COR-L47 (cell line): Measurements from ENCODE around the gene KNCN.
A peak's percentile ranks its signal among the peaks of the same experiment; 100 is the strongest.

Source experiments
- DNase-seq: peaks from one replicate; lab custom pipeline; 2025; lab: John Stamatoyannopoulos, UW

Gene KNCN

DNA sequence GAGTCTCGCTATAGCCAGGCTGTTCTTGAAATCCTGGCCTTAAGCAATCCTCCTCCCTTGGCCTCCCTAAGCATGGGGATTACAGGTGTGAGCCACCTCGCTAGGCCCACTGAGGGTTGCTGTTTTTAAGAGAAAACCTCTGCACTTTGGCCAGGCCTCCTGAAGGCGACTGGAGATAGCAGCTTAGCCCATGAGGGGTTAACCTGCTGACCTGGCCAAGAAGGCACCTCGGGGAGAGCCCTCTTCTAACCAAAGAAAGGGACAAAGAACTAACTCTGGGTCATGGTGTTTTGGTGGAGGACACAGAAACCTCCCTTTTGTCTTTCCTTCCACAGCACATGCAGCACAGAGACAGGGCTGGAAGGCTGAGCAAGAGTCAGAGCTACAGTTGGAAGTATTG lies 17.7 kb upstream of the KNCN start:
- DNase-seq, result no peak

DNA sequence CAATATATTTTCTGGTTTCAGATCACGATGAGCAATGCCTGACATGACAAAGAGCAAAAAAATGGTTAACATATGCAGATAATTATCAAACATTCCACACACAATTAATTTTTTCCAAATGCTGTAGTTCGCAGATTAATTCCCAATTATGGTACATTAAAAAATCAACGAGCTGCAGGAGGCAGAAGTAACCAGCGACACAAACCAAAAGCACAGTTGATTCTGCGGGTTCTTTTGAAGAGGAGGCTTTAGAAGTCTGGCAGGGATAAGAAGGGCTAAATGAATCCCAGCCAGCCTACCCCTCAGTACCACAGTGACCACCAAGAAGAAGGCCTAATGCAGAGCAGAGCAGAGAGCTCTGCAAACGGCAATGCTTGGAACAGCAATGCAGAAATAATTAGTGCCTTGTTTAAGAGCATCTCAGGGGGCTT lies 17.0 kb upstream of the KNCN start:
- no peak for DNase-seq

DNA sequence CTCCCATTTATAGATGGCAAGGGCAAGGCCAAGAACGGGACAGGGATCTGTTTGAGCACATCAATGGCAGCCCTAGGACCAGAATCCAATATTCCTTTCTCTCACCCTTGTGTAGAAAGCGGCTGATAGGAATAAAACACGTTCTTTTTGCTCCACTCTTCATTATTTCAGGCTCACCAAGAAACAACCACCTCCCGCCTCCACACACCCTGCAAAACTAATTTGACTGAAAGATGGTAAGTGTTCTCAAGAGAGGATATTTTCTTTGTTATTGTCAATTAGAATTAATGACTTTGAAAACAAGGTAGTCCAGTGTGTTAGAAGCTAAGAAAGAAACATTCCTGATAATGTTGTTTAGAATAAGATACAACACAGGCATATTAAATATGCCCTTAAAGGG lies 11.9 kb upstream of the KNCN start:
- DNase-seq, result no peak

DNA sequence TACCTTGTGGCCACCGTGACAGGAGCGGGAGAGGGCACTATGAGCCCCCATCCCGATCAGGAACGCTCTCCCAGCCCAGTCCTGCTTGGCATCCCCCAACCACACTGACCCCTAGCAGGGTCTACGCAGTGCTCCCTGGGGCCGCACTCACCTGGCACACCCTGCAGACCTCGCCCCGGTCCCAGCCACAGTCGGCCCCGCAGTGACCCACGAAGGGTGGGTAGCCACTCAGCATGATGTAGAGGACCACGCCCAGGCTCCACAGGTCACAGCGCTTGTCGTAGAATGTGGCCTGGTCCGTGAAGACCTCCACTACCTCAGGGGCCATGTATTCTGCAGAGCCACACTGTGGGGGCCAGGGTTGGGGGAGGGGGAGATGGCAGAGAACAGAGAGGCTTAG lies 11.1 kb upstream of the KNCN start:
- no peak for DNase-seq

DNA sequence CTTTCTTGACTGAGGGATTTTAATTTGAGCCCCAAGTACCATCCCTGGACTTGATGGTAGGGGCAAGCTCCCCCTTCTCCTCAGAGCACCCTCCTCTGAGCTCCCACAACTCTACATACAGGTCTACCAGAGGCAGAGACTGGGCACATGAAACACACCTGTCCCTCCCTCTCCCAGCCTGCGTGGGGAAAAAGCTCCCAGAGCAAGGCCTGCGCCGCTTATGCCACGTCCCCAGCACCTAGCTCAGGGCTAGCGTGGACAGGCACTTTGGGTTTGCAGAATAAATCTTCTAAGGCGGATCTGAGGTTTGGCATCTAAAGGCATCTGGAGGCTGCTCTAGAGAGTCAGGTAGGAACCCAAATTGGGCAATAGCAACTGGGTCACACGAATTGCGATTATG lies 7.5 kb upstream of the KNCN start:
- no peak for DNase-seq

DNA sequence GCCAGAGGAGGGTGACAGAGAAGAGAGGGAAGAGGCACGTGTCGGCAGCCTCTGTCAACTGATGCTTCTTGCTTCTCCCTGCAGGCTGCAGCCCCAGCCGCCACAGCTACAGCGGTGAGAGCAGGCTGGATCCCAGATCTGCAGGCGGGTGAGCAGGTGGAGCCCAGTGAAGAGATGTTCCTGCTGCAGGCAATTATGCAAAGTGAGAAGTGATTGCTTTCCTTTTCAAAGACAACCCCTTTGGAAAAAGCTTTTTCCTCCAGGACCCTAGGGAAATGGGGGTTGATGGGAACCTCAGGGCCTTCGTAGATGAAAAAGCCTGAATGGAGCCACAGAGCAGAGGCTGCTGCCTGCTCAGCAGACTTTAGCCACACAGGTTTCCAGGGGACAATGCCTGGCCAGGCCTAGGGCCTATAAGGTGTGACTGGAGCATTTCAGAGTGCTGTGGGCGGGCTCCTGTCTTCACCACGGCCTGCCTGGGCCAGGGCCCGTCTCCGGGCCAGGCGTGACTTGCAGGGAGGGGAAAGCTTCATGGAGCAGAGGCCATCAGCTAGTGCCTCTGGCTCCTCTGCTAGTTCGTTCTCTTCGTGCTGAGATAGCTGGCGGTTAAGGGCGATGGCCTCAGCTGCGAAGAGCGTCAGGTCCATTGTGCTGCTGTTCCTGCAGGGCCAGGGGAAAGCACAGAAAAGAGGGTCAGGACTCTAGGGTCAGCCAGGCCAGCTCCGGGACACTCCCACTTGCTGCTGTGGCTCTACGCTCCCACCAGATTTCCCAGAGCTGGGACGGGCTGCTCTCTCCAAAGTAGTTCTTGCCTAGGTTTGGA lies 6.9 kb upstream of the KNCN start:
- DNase-seq, result no peak

DNA sequence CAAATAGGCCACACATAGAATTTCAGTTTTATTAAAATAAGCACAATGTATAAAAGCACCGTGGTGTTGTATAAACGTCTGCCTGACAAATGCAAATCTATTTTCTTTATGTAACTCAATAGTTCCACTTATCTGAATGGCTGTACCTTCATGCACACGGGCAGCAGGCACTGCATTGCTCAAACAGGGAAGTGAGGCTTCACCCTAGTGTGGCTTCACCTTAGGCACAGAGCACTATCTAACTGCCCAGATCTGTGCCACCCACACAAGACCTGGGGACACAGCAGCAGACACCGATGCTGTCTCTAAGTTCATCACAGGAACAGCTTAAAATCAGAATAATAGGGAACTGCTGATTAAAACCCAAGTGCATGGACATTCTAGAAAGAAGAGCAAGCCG lies 6.0 kb upstream of the KNCN start:
- DNase-seq, result no peak

DNA sequence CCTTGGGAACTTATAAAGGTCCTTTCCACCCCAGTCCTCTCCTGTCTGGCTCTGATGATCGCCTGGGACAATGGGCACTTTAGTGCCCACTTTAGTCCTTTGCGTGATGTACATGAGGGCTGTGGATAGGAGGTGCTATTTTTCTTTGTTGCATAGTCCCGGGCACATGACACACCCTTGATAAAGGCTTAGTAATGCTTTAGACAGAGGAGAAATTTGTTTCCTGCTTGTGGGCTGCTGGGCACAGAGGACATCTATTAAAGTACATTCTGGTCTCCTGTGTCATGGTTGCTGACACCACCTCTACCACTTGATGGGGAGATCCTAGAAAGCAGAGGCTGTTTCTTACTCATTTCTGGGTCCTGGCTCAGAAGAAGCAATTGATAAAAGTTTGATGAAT lies 5.4 kb upstream of the KNCN start:
- no peak for DNase-seq

DNA sequence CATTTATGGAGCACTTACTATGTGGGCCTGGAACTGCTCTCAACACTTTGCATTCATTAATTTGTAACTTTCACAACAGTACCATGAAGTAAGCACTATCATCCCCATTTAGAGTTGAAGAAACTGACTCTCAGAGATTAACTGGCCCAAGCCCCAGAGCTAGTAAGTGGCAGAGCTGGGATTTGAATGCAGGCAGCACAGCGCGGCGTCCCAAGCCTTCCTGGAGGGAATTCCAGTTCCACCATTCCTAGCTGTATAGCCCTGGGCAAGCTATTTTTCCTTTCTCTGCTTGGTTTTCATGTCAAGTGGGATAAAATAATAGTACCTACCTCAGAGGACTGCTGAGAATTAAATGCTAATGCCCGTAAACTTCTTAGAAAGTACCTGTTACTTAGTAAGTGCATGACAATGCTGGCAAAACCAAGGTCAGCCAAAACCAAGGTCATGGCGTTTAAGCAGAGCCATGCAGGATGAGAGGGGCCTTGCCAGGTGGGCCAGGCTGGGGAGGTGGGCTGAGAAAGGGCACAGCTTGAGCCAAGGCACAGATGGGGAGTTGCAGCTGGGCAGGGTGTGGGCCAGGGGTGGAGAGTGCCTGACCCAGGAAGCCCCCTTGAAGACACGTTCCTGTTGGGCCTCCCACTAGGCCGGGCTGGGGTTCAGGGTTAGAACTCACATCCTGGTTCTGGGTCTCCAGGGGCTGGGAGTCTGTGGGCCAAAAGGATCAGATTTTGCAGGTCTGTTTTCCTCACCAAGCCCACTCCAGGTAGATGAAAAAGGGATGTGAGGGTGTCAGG lies 4.6 kb upstream of the KNCN start:
- DNase-seq, result no peak

DNA sequence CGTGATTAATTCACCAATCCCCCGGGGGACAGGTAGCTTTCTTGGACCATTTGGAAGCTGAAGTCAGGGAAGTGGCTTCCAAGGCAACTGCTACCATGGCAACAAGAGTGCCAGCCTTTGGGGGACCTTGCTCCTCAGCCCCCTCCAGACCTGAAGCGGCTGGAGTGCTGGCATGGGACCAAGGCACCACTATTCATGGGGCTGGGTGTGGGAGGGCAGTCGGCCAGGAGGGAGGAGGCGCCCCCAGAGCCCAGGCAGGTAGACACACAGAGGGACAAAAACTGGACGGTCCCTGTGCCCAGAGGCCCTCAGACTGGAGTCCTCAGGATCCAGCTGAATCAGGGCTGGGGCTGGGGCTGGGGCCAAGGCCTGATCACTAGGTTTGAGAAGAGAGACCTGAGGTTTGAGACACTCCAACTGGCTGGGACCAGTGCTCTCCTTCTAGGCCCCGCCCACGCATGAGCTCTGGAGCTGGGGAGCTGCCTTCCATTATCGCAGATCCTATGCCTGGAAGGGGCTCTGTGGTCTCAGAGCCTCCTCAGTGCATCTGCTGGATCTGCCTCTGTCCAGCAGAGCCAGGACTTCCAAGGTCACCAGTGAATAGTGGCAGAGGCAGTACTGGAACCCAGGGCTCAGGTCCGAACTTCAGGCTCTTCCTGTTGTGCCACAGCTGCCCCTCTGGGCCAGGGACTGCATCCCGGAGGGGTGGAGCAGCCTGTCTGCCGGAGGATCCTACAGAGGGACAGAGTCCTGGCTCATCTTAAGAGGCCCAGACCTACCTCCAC lies 3.3 kb upstream of the KNCN start:
- peak; percentile 59 for DNase-seq

DNA sequence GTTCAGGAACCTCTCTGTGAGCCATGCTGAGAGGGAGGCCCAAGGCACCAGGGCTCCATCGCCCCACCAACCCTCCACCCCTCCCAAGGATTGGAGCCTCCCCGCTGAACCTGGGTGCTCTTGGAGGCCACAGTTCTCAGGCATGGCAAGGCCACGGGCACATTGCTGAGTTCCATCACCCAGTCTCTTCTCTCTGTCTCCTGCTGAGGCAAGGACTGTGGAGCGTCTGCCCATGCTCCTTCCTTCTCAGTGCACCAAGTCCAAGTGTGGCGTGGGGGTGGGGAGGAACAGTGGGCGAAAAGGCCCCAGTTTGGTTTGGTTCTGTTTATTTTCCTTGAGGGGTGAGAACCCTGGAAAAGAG lies 2.8 kb upstream of the KNCN start:
- DNase-seq, result no peak

DNA sequence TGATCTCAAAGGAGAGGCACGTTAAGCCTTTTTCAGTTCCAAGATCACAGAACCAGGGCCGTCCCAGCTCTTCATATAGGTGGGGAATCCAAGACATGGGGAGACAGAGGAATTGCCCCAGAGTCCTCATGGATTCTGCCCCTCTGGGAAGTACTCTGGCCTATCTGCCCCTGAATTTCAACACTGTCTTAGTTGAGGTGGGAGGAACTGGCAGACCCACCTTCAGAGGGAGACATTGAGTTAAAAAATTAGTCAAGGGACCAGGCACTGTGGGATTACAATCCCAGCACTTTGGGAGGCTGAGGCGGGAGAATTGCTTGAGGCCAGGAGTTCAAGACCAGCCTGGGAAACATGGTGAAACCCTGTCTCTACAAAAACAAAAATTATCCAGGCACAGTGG lies 2.1 kb upstream of the KNCN start:
- DNase-seq, result no peak

DNA sequence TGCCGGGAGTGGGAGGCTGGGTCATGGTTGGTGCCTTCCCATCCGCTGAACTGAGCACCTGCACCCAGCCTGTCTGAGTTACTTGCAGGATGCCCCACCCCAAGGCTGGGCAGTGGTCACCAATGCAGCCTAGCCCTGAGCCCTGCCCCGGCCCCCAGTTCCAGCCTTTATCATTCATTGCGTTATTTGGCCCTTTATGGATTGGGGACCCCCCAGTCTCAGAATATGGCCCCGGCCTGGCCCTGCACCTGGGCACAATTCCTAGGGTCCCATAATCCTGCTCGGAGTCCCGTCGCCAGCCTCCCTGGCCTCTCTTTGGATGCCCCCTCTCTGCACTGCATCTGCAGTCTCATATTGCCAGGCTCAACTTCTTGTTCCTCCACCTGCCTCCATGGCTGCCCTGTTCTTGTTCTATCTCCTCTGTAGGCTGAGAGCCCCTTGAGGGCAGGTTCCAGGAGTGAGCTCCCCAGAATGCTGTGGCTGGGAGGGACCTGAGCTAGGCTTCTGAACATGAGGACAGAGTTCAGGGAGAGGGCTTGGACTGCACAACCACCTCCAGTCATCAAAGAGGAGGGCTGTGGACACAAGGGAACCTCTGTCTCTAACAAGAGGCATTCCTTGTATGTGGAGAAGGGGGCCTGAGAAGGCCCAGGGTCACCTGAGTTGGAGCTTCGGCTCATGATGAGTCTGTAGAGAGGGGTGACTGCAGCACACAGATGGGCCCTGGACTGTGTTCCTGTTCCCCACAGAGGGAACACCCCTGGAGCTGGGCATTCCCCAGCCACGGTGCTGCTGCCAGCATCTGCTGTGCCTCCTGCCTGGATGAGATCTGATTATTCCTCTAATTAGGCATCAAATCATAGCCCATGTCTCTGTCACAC lies 1.1 kb upstream of the KNCN start:
- peak; percentile 28 for DNase-seq

DNA sequence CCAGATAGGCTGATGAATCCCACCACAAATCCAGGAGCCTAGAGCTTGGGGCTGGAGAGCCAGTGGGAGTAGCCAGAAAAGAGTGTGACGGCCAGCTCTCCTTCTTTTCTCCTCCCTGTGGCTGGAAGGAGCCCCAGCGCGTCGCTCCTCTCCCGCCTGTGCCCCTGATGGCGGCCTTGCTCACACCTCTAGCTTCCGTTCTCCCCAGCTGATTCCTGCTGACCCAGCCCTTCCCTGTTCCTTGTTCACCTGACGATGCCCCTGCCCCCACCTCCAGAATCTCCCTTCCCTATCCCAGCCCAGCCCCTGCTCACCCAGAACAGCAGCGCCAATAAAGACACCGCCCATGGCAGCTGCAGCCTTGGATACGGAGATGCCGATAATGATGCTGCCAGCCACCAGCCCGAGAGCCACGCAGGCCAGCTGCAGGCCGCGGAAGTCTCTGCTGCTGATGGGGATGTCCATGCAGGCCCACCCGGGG lies 656 bp downstream of the KNCN start:
- DNase-seq, result no peak

DNA sequence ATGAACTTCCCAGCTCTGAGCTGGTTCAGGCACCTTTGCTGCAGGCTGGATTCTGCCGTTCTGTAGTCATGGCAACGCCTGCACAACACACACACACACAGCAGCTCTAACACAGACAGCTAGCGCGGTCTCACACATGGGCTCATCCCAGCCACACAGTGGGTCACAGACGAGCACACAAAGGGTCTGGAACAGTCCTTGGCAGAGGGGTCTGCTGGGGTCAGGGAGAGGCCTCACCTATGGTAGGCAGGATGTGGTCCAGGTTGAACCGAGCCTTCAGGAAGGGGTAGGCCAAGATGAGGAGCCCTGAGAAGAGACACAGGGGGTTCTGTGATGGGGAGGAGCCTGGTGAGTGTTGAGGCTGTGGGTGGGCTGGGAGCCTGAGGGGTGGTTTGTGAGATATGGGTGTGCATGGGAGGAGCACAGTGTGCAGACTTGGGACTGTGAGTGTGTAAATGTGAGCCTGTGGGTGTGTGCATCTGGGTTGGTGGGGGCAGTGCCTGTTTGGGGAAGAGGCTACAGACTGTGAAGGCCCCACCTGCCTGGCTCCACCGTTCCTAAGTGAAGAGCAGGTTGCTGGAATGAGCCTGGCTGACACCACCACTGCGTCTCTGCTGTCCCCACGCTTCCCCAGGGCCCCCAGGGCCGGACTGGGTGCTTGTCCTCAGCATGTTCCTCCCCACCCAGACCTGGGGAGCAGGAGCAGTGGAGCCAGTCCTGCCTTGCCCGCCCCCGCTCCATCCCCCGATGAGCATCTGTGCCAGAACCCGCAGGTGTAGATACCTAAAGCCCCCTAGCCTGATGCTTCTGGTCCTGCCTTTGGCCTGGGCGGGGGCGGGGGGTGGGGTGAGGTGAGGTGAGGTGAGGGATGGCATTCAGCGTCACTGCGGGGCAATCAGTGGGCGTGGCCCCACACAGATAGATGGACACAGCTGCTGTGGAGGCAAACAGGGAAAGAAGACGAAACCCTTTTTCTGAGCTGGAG lies 1.5 kb downstream of the KNCN start:
- peak; percentile 36 for DNase-seq

DNA sequence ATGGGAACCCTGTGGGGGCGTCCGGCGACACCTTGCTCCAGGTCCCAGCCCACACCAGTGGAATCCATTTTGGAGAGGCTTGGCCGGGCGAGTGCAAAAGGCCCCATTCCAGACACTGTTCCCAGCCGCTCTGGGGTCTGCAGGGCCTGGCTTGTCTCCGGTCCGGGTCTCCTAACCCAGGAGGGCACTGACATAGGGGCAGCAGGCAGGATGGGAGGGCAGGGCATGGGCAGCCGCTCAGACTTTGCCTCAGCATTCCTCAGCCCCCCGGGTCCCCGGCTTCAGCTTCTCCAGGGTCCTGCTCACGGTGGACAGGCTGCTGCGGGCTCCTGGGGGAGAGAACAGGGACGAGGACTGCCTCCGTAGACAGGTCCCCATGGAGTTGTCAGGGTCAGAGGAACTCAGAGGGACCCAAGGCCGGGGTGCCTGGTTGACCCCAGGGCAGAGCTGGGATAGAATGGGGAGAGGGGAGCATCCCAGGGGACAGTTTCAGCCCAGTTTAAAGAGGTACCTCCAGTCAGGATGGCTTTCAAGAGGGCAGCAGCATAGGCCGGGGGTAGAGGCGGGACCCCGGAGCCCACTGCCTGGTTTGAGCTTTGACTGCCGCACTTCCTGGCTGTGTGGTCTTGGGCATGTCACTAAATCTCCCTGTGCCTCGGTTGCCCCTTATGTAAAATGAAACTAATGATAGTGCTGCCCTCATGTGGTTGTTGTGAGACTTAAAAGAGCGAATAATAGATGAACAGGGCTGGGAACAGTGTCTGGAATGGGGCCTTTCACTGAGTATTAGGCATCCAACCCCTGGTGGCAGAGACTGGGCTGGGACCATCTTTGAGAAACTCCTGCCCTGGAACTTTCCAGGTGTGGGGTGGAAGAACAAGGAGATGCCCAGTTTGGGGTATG lies 3.7 kb downstream of the KNCN start:
- no peak for DNase-seq

DNA sequence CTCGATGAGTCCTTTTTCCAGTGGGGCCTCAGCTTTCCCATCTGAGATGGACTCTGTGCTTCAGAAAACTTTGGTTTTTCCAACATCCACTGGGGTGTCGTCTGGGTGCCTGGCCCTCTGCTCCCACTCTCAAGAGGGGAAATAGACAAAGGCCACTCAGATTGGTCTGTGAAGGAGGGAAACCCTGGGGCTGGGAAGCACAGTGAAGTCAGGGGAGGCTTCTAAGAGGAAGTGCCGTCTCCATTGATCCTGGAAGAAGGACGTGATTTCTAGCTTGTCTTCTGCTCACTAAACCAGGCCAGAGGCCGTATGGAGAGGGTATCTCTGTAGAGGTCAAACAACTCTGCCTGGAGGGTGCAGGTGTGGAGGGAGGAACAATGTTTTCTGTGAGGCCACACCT lies 5.2 kb downstream of the KNCN start:
- no peak for DNase-seq

DNA sequence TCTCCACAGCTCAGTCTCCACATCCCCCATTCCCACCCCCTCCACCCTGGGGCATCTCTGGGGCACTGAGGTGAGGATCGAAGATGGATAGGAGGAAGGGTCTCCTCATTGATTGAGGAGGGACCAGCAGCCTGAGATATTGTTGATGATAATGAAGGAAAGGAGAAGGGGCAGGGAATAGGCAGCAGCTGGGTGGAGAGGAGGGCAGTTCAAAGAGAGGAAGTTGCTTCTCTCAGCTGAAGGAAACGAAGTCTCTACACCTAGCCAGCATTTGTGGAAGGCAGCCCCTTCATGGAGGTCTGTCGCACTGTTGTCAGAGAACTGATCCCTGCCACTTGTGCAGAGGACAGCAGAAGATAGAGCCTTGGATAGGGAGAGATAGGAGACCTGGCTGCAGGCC lies 5.7 kb downstream of the KNCN start:
- no peak for DNase-seq

DNA sequence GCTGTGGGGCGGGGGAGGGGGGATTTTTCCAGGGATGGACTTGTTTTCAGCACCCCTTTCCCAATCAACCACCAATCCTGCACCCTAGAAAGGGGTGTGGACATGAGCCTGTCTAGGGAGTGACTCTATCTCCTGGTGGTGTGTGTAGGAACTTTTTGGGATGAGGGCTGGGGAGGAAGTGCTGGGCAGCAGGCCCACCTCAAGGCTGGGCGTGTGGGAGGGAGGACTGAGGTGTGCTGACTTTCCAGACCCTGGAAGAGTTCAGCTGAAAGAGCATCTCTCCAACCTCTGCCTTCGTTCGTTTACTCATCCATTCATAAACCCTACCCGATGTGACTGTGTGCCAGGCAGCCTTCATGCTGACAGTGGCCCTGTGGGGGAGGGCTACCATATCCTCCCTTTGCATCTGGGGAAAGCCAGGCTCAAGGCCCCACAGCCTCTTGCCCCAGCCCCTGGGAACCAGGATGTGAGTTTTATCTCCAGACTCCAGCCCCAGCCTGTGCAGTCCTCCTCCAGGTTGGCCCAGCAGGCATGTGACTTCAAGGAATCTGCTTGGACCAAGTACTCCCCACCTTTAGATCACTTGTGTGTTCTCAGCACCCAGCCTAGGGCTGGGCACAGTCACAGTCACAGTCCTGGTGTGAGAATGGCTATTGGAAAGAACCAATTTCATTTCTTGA lies 6.7 kb downstream of the KNCN start:
- no peak for DNase-seq
